Suprapubic skin (tissue), 4 donors: Measurements from ENCODE around the gene TNFAIP8L2. TPM values are rescaled to one million over a fixed set of nuclear protein-coding genes. Genes with fewer than 3 reads are reported as not detected.

Experiments used
- DNase-seq, 2 donors: peaks; one replicate each; pipeline ENCODE4 v3.0.0-alpha.2; 2019; ENCODE audit warnings: low spot score in 2 of 2
- H3K27ac ChIP-seq: fragments of 200-600 bp; sonication (generic); one replicate; pipeline ENCODE4 v1.5.1; 2019
- H3K27me3 ChIP-seq: fragments of 200-600 bp; sonication (generic); one replicate; pipeline ENCODE4 v1.5.1; 2019
- H3K36me3 ChIP-seq: fragments of 200-600 bp; sonication (generic); one replicate; pipeline ENCODE4 v1.5.1; 2019
- H3K4me1 ChIP-seq: fragments of 200-600 bp; sonication (generic); one replicate; pipeline ENCODE4 v1.5.1; 2019
- H3K4me3 ChIP-seq: fragments of 200-600 bp; sonication (generic); one replicate; pipeline ENCODE4 v1.5.1; 2019; ENCODE audit warnings: mild to moderate bottlenecking
- H3K9me3 ChIP-seq: fragments of 200-600 bp; sonication (generic); one replicate; pipeline ENCODE4 v1.5.1; 2019
- EP300 ChIP-seq: sonication (generic); formaldehyde crosslinking; IDR thresholded peaks from one replicate; pipeline ENCODE4 v1.6.1; 2017; ENCODE audit warnings: antibody characterized with exemption
- POLR2A ChIP-seq, 2 donors: fragments of 450-650 bp; IDR thresholded peaks; one replicate each; pipeline ENCODE4 v1.6.1; 2017; ENCODE audit warnings: antibody characterized with exemption in 2 of 2, mild to moderate bottlenecking in 2 of 2, moderate library complexity in 2 of 2
- POLR2AphosphoS5 ChIP-seq, 3 donors: sonication (generic); formaldehyde crosslinking; IDR thresholded peaks; one replicate each; pipeline ENCODE4 v1.6.1; 2017; ENCODE audit warnings: antibody characterized with exemption in 3 of 3
- WGBS: methylation state at CpG from one replicate; pipeline ENCODE4 v1.1.5; 2018; 5-methylcytosine and 5-hydroxymethylcytosine counted together
- total RNA-seq, 4 donors: library from RNA; depleted of rRNA; stranded (reverse); fragments of >200 nt; gene quantifications; one replicate each; pipeline ENCODE4 v1.1.0, GENCODE V29; 2016
- TF ChIP-seq, protein P1 (sequence below), 2 donors: fragments of 200-600 bp in 1 of 2; fragments of 450-650 bp in 1 of 2; sonication (generic) in 1 of 2; IDR thresholded peaks; one replicate each; pipeline ENCODE4 v1.5.1; 2016 to 2019; ENCODE audit warnings: antibody characterized with exemption in 2 of 2, mild to moderate bottlenecking in 1 of 2, moderate library complexity in 1 of 2

Gene TNFAIP8L2
- 1 to 10 TPM; 1.0 to 2.5 (median 1.5) TPM for total RNA-seq

GRCh38 chr1:151156515-151156819, at the start of gene TNFAIP8L2:
TSS of gene TNFAIP8L2 (plus strand) at chr1:151156649. CDS start at chr1:151158698, 2,049 bp downstream.
- Histone ChIP-seq H3K4me1 (peaks cover 14% of the 10 kb centered on the region), H3K4me3 (peak within 1 kb of the TSS; percentile 38), H3K9me3 (no peaks in the 10 kb centered on the region), H3K36me3 (peaks cover 43% of the 10 kb centered on the region), H3K27ac (no peak within 1 kb of the TSS), H3K27me3 (no peaks in the 10 kb centered on the region)
- TF ChIP-seq POLR2AphosphoS5 (IDR thresholded peaks at IDR 0.05) (no peak), EP300 (no peak), POLR2A (IDR thresholded peaks at IDR 0.05) (no peak)
- TF ChIP-seq, protein P1, sequence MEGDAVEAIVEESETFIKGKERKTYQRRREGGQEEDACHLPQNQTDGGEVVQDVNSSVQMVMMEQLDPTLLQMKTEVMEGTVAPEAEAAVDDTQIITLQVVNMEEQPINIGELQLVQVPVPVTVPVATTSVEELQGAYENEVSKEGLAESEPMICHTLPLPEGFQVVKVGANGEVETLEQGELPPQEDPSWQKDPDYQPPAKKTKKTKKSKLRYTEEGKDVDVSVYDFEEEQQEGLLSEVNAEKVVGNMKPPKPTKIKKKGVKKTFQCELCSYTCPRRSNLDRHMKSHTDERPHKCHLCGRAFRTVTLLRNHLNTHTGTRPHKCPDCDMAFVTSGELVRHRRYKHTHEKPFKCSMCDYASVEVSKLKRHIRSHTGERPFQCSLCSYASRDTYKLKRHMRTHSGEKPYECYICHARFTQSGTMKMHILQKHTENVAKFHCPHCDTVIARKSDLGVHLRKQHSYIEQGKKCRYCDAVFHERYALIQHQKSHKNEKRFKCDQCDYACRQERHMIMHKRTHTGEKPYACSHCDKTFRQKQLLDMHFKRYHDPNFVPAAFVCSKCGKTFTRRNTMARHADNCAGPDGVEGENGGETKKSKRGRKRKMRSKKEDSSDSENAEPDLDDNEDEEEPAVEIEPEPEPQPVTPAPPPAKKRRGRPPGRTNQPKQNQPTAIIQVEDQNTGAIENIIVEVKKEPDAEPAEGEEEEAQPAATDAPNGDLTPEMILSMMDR (IDR thresholded peaks at IDR 0.05) = no peak
- no peak for DNase-seq
- 43% methylated on average over 4 of the region's 4 CpGs for WGBS

DNA sequence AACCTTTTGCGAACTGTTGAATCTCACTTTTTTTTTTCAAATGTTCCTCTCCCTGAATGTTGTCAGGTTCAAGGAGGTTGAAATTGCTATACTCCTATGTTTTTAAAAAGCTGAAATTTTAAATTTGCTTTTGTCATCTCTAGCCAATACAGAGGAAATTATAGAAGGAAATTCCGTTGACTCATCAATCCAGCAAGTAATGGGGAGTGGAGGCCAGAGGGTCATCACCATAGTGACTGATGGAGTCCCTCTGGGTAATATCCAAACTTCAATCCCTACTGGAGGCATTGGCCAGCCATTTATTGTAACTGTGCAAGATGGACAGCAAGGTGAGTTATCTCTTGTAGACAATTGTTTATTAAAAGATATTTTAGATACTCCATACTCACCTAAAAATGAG, 49.6 kb upstream of the TNFAIP8L2 start:
- WGBS = 52% methylated on average over 2 of the region's 2 CpGs
- no peak overlapping the region for H3K4me3 ChIP-seq
- H3K27ac ChIP-seq = no peak overlapping the region
- no peak for DNase-seq
- no peak for TF ChIP-seq POLR2AphosphoS5 (IDR thresholded peaks at IDR 0.05)
- TF ChIP-seq, protein P1 (IDR thresholded peaks at IDR 0.05) = no peak
- no peak for TF ChIP-seq EP300
- H3K9me3 ChIP-seq = no peaks in the 10 kb centered on the region
- H3K4me1 ChIP-seq = no peaks in the 10 kb centered on the region
- no peaks in the 10 kb centered on the region for H3K27me3 ChIP-seq
- H3K36me3 ChIP-seq = peaks cover 45% of the 10 kb centered on the region

- Histone ChIP-seq H3K27ac (no peak overlapping the region), H3K36me3 (peaks cover 41% of the 10 kb centered on the region), H3K9me3 (no peaks in the 10 kb centered on the region), H3K27me3 (no peaks in the 10 kb centered on the region), H3K4me1 (no peaks in the 10 kb centered on the region), H3K4me3 (no peak overlapping the region)
- WGBS = 92% methylated on average over 5 of the region's 5 CpGs
- DNase-seq = peak in 1 of 2 donors; percentile 15
- TF ChIP-seq POLR2A (IDR thresholded peaks at IDR 0.05) (no peak), POLR2AphosphoS5 (IDR thresholded peaks at IDR 0.05) (no peak), EP300 (no peak)
- TF ChIP-seq, protein P1 (IDR thresholded peaks at IDR 0.05) = no peak
Observed at GRCh38 chr1:151108331-151108730, 48.1 kb upstream of the TNFAIP8L2 start.

- TF ChIP-seq POLR2AphosphoS5 (IDR thresholded peaks at IDR 0.05) (no peak), EP300 (no peak), POLR2A (IDR thresholded peaks at IDR 0.05) (no peak)
- TF ChIP-seq, protein P1 (IDR thresholded peaks at IDR 0.05) = no peak
- no peak for DNase-seq
- Histone ChIP-seq H3K4me1 (no peaks in the 10 kb centered on the region), H3K4me3 (no peak overlapping the region), H3K27ac (no peak overlapping the region), H3K9me3 (no peaks in the 10 kb centered on the region), H3K27me3 (no peaks in the 10 kb centered on the region), H3K36me3 (peaks cover 46% of the 10 kb centered on the region)
- 98% methylated on average over 5 of the region's 5 CpGs for WGBS
Observed at GRCh38 chr1:151113877-151114276, 42.6 kb upstream of the TNFAIP8L2 start.

DNA sequence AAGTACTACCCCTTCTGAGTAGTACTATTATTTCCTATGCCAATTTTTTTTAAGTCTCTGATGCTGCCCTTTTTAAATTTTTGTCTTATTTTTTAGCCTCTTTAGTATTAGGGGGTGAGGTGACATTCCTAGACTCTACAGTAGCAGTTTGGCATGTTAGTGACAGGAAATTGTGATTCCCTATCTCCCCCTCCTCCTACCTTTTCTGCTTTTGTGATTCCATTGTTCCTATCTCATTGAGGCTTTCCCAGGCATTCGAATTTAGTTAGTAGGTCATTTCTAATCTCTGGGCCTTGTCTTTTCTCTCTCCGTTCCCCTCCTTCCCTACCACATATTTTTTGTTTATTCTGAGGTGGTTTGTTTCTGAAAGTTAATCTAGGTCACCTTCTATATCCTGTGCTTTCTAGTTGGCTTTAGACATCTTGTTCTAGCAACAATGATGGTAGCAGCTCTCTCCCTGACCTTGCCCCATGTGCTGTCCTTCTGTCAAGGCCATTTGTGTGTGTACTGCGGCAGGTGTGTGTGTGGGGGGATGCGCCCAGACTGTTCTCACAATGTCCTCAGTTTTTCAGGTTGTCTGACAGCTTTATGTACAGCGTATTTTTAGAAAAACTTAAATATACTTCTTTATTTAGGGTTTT, 31.6 kb upstream of the TNFAIP8L2 start:
- 82% methylated on average over 5 of the region's 5 CpGs for WGBS
- DNase-seq = peak; percentile 13 to 35
- H3K36me3 ChIP-seq = peaks cover 14% of the 10 kb centered on the region

More for the DNA sequence above, 31.6 kb upstream of the TNFAIP8L2 start:
- no peak overlapping the region for H3K4me3 ChIP-seq
- TF ChIP-seq POLR2A (IDR thresholded peaks at IDR 0.05) (no peak), POLR2AphosphoS5 (IDR thresholded peaks at IDR 0.05) (no peak), EP300 (no peak)
- TF ChIP-seq, protein P1 (IDR thresholded peaks at IDR 0.05) = no peak
- no peaks in the 10 kb centered on the region for H3K9me3 ChIP-seq
- no peaks in the 10 kb centered on the region for H3K4me1 ChIP-seq
- H3K27ac ChIP-seq = no peak overlapping the region
- H3K27me3 ChIP-seq = no peaks in the 10 kb centered on the region
